Measurements from ENCODE around the gene PARD3B.

The PARD3B gene

DNA sequence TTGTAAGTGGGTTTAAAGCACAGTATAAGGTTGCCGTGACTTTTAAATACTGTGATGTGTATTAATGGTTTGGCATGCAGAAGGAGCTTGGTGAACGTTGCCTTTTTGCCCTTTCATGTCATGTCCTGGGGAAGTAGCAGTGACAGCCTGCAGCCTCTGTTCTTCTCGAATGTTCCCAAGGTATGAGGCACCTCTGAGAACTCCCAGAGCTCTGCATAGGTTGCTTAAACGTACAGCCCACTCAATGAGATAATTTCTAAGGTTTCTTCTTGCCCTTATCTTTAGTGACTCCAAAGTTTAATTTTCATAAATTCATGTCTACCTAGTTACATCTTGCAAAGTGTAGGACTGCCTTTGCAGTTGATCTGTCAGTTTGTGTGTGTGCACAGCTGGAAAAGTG, 36.7 kb downstream of the PARD3B start:
- no peak for DNase-seq (ENCODE audit: extremely low read depth, insufficient read length)
- H3K4me3 ChIP-seq (replicated peaks; ENCODE audit: low read depth, low read length): no peak overlapping the region
- TF ChIP-seq, protein P1, sequence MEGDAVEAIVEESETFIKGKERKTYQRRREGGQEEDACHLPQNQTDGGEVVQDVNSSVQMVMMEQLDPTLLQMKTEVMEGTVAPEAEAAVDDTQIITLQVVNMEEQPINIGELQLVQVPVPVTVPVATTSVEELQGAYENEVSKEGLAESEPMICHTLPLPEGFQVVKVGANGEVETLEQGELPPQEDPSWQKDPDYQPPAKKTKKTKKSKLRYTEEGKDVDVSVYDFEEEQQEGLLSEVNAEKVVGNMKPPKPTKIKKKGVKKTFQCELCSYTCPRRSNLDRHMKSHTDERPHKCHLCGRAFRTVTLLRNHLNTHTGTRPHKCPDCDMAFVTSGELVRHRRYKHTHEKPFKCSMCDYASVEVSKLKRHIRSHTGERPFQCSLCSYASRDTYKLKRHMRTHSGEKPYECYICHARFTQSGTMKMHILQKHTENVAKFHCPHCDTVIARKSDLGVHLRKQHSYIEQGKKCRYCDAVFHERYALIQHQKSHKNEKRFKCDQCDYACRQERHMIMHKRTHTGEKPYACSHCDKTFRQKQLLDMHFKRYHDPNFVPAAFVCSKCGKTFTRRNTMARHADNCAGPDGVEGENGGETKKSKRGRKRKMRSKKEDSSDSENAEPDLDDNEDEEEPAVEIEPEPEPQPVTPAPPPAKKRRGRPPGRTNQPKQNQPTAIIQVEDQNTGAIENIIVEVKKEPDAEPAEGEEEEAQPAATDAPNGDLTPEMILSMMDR (IDR thresholded peaks at IDR 0.05; ENCODE audit: insufficient read depth, low read length, poor library complexity, severe bottlenecking): no peak
- H3K27me3 ChIP-seq (replicated peaks; ENCODE audit: control insufficient read depth, insufficient read depth, low read length): no peaks in the 10 kb centered on the region; the same call in 1 of the 2 replicates
- no peaks in the 10 kb centered on the region for H3K36me3 ChIP-seq (ENCODE audit: control insufficient read depth, insufficient read depth, low read length)

DNA sequence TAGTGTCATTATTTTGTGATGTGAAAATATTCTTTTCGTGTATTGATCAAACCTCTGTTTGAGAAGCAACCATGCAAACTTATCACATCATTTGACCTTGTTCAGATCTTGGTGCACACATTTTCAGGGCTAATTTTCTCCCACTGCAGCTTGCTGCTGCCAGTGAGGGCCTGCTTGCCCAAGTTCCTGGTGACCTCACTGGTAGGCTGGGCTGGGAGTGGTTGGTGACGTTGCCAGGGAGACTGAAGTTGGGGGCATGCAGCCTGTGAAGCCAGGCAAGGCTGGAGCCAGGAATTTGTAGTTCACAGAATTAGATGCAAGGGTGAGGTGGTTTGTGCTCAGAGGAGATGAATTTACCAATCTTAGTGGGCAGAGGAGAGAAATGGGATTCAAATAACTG, 38.5 kb downstream of the PARD3B start:
- no peaks in the 10 kb centered on the region for H3K36me3 ChIP-seq (ENCODE audit: control insufficient read depth, insufficient read depth, low read length)
- H3K27me3 ChIP-seq (replicated peaks; ENCODE audit: control insufficient read depth, insufficient read depth, low read length): no peaks in the 10 kb centered on the region; the same call in 1 of the 2 replicates
- no peak for DNase-seq (ENCODE audit: extremely low read depth, insufficient read length)
- TF ChIP-seq, protein P1 (IDR thresholded peaks at IDR 0.05; ENCODE audit: insufficient read depth, low read length, poor library complexity, severe bottlenecking): no peak
- H3K4me3 ChIP-seq (replicated peaks; ENCODE audit: low read depth, low read length): no peak overlapping the region

DNA sequence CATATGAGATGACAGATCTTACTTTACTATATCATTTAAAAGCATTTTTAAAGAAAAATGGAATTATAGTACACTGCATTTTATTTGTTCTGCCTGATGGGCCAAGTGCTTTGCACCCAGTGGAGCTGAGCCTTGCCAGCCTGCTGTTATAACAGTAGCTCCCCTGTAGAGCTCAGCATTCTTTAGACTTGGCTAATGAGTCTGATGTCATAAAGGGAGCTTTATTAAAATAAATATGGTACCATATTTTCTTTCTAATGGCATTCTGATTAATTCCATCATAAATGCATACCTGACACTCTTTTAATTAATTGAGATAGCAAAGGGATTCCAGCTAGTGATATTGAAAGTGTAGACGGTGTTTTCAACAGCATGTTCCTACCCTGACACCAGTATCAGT, 40.7 kb downstream of the PARD3B start:
- no peak for DNase-seq (ENCODE audit: extremely low read depth, insufficient read length)
- no peaks in the 10 kb centered on the region; the same call in 1 of the 2 replicates for H3K27me3 ChIP-seq (replicated peaks; ENCODE audit: control insufficient read depth, insufficient read depth, low read length)
- H3K4me3 ChIP-seq (replicated peaks; ENCODE audit: low read depth, low read length): no peak overlapping the region
- no peaks in the 10 kb centered on the region for H3K36me3 ChIP-seq (ENCODE audit: control insufficient read depth, insufficient read depth, low read length)
- TF ChIP-seq, protein P1 (IDR thresholded peaks at IDR 0.05; ENCODE audit: insufficient read depth, low read length, poor library complexity, severe bottlenecking): no peak

DNA sequence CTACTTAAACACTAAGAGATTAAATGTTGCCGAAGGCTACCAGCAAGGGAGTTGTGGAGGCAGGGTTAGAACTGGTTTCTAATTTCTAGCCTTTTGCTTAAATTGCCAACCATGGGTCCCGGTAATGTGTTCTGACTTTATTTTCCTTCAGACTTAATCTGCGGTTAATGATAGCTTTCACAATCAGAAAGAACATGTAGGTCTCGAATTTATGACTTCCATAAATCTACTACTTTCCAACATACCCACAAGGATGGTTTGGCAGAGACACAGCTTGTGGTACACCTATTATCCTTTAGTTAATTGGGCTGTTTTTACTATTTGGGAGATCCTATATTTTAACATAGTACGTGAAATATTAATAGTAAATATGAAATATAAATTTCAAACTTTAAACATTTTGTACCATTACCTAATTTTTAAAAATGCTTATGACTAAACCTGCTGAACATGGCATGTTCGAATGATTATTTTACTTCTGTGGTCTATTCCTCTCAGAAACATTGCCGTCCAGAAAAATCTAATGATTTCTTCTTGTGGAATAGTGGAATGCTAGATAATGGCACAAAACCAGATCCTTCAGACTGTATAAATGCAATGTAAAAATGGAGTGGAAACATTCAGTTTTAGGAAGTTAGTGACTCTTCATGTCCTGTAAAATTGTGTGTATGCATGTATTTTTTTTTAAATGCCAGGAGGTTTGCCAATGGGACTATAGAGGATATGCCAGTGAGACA, 41.3 kb downstream of the PARD3B start:
- Histone ChIP-seq H3K36me3 (ENCODE audit: control insufficient read depth, insufficient read depth, low read length) (no peaks in the 10 kb centered on the region), H3K4me3 (replicated peaks; ENCODE audit: low read depth, low read length) (no peak overlapping the region), H3K27me3 (replicated peaks; ENCODE audit: control insufficient read depth, insufficient read depth, low read length) (no peaks in the 10 kb centered on the region; the same call in 1 of the 2 replicates)
- TF ChIP-seq, protein P1 (IDR thresholded peaks at IDR 0.05; ENCODE audit: insufficient read depth, low read length, poor library complexity, severe bottlenecking): no peak
- DNase-seq (ENCODE audit: extremely low read depth, insufficient read length): no peak

DNA sequence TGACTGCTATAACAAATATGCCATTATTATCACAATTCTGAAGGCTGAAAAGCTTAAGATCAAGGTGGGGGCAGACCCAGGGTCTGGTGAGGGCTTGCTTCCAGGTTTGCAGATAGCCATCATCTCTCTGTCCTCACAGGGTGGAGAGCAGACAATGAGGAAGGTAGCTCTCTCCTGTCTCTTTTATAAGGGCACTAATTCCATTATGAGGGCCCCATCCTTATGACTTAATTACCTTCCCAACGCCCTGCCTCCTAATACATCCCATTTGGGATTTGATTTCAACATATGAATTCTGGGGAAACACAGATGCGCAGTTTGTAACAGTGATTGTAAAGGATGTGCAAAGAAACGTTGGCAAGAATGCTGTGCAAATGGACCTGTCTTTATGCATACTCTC, 44.8 kb downstream of the PARD3B start:
- TF ChIP-seq, protein P1 (IDR thresholded peaks at IDR 0.05; ENCODE audit: insufficient read depth, low read length, poor library complexity, severe bottlenecking): no peak
- Histone ChIP-seq H3K4me3 (replicated peaks; ENCODE audit: low read depth, low read length) (no peak overlapping the region), H3K27me3 (replicated peaks; ENCODE audit: control insufficient read depth, insufficient read depth, low read length) (no peaks in the 10 kb centered on the region), H3K36me3 (ENCODE audit: control insufficient read depth, insufficient read depth, low read length) (no peaks in the 10 kb centered on the region)
- no peak for DNase-seq (ENCODE audit: extremely low read depth, insufficient read length)
